Kasumi-1 (cell line): ENCODE data around the gene TMEM132C.

ENCODE experiments used
- DNase-seq, 2 experiments: peaks; one replicate each; lab custom pipeline; 2025; lab: John Stamatoyannopoulos, UW

TMEM132C gene

DNA sequence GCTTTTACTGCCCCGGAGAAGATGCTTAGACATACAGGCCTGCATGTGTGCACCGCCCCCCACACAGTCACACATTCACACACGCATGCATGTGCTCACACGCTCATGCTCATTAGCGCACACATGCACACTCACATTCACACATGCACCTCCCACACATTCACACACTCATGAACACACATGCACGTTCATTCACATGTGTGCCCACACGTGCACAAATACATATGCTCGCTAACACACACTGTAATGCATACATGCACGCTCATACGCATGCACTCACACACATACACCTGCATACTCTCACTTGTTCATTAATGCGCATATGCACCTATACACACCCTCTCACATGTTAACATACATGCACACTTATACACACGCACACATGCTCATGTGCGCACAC lies 21.9 kb downstream of the TMEM132C start:
- DNase-seq = no peak

DNA sequence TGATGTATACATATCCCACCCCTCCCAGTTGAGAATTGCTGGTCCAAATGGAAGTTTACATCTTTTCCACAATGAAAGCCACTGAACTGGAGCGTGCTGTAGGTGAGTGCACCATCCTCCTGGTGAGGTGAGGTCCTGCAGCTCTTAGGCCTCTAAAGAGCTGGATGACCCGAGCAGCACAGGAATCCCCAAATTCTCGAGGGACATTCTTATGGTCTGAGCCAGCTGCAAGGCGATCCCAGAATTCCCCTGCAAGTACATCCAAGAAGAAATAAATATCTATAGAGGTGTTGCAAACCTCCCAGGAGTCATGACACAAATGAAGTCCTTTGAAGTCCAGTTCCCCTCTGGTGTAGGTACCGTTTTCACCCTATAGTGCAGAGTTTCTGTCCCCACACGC lies 24.0 kb downstream of the TMEM132C start:
- DNase-seq = no peak

DNA sequence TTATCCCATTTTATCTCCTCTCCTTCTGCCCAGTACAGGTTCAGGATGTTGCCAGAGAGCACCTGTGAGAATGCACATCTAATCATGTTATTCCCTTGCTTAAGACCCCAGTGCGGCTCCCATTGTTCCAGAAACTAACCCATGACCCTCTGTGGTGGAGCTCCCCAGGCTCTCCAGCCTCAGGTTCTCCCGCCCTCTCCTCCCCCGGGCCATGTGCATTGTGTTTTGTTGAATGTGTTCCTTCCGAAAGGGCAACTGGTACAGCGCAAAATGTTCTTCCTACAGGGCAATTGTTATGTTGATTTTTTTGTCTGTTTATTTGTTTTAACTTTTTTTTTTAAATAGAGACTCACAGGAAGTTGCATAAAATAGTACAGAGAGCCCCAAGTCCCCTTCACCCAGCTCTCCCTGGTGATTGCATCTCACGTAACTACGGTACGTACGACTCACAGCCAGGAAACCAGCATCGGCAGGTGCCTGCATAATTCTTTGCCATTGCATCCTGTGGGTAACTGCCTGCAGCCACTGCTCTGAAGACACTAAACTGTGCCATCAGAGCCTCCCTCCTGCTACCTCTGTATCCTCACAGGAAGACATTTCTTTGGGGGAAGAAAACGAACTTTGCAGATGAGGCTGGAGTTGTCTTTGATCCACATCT lies 31.2 kb downstream of the TMEM132C start:
- DNase-seq = no peak

DNA sequence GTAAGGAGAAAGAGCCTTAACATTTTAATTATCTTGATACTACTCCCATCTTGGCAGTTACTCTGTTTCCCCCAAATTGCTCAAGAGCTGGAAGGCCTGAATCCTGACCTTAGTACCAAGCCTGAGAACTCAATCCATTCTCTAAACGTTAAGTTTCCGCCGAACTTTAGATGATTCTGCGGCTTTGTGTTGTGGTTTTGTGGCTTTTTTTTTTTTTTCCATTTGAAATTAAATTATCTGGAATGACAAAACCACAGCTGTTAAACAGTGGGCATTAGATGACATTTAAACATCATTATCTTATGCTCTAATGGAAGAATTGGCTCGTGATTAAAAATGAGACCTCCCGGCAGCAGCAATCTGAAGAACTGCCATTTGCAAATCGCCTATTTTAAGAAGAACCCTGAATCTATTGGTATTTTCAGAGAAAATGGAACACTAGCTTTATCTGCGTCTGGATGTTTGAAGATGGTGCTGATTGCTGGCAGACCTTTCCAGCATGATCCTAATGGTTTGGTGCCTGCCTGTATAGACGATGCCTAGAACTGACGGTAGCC lies 38.4 kb downstream of the TMEM132C start:
- DNase-seq = no peak

DNA sequence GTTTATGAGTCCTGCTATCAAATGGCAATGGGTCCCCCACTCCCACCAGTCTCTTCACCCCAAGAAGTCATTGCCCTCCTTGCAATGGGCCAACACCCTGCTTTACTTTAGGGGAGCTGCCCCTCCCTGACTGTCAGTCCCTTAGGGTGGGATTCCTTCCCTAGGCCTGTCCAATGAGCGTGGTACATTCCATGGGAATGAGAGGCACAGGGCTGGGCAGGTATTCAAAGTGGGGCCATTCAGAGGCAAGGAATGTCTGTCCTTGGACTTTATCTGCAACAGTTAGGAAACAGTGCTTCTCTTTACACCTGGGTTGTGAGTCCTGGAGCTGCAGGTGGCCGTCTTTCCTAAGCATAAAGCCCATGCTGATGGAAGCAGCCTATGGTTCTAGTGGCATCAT lies 40.8 kb downstream of the TMEM132C start:
- DNase-seq = no peak

DNA sequence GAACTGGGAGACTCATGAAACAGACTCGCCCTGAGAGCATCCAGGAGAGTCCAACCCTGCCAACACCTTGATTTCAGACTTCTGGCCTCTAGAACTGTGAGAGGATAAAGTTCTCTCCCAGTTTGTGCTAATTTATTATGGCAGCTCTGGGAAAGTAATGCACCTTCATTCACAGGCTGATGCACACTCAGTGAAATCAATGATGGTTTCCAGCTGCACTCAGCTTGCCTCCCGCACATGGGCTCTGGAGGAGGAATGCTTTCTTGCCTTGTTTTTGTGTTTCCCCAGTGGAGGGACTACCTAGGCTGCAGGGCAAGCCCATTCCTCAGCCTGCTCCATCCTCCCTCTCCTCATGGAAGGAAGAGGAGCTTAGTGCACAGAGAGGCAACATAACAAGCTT lies 45.7 kb downstream of the TMEM132C start:
- DNase-seq = no peak

DNA sequence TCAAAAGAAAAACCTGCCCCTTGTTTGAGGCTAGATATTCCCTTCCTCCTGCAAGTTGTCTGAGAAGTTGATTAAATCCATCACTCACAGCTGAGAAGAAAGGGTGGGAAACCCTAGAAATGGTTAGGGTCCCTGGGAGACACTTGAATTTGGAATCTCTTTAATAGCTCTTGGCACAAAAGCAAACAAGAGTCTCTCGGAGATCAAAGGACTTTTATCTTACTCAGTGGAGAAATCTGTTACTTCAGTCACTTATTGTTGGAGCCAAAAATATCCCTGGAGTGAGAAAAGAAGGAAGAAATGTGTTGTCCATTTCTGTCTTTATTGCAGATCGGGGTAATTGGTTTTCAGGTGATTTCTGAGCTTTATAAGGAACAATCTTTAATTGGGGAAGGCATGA lies 47.0 kb downstream of the TMEM132C start:
- no peak for DNase-seq

DNA sequence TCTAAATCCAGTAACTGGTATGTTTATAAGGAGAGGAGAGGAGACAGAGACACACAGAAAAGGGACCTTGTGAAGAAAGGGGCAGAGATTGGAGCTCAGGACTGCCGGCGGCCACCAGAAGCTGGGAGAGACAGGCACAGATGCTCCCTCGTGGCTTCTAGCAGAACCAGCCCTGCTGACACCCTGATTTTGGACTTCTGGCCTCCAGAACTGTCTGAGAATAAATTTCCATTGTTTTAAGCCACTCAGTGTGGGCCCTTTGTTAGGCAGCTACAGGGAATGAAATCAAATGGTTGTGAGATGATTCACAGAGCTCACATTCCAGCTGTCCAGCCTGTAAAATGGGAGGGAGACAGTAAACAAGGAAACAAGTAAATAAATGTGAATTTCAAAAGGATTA lies 47.6 kb downstream of the TMEM132C start:
- no peak for DNase-seq

DNA sequence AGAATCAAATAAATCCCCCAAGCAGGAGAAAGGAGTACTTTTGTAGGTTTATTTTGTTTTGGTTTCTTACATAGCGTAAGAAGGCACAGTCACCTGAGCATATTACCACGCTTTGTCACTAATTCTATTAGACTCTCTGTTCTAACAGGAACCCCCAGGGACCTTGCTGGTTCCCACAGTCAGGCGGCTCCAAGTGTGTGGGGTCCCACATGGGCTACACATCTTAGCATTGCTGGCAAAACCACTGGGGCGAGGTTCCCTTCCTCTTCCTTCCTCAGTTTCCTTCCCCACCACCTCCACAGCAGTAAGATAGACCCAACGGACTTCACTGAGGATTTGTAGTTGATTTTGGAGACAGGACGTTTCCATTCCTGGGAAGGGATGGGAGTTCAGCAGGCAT lies 49.1 kb downstream of the TMEM132C start:
- DNase-seq = no peak

DNA sequence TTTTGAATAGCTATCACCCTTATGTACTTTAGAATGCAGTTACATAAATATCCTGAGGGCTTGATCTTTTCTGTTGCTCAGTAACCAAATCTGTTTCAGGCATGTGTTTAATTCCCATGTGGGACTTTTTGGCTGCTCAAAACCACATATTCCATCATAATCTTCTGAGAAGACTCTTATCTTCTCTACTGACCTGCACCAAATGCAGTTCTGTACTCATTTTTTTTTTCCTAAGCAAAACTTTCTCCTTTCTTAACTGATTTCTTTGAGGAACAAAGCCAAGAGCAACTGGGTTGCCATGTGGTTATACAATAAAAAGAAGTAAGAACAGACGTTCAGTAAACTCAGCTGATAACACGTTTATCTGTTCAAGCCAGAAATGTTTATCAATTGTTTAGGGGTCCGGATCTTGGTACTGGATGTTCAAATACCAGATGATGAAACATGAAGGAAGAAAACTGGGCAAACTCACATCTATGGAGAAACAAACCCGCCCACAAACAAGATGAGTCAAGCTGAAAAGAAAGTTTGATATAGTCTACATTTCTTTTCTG lies 50.1 kb downstream of the TMEM132C start:
- DNase-seq = no peak

DNA sequence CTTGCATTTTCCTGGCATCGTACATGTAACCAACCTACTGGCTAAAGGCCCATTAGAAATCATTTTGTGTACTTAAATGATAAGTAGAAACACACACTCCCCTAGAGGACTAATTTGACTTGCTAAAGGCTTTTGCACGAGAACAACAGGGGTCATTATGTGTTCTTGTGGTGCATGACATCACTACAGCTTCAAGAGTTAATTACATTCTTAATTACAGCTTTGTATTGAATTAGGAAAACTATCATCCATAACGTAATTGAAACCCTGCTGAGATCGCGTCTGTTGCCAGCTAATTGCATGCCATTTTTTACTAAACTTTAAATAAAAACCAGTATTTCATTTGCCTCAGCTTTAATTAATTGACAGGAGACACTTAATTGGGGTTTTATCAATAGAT lies 51.4 kb downstream of the TMEM132C start:
- no peak for DNase-seq

DNA sequence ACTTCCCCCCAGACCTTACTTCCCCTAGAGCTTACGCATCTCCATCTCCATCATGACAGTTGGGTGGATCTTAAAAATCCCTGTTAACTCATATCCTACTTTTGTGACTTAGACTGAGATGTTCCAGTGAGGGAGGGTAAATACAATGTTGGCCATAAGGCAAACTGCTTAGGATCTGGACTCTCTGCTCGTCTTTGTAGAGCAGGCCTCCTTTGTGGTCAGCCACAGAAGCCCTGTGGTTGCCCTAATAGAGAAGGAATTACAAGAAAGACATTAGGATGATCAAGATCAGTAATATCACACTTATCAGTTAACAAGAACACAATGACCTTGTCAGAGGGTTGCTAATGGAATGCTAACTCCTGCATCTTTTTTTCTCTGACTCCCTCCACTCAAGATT lies 52.0 kb downstream of the TMEM132C start:
- DNase-seq = no peak

DNA sequence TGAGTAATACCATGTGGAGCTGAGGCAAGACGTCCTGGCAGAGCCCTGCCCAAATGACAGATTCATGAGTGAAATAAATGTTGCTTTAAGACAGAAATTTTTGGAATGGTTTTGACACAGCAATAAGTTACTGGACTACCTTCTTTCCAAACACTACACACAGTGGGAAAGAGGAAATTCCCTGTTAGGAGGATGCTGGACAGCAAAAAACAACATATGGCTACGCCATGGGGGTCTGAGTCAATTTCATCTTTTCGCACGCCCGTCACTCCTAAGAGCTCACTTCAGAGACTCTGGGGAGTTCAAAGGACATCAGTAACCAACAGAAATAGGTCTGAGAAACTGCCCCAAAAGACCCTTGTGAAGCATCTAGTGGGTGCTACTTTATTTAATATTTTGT lies 55.4 kb downstream of the TMEM132C start:
- DNase-seq = no peak

DNA sequence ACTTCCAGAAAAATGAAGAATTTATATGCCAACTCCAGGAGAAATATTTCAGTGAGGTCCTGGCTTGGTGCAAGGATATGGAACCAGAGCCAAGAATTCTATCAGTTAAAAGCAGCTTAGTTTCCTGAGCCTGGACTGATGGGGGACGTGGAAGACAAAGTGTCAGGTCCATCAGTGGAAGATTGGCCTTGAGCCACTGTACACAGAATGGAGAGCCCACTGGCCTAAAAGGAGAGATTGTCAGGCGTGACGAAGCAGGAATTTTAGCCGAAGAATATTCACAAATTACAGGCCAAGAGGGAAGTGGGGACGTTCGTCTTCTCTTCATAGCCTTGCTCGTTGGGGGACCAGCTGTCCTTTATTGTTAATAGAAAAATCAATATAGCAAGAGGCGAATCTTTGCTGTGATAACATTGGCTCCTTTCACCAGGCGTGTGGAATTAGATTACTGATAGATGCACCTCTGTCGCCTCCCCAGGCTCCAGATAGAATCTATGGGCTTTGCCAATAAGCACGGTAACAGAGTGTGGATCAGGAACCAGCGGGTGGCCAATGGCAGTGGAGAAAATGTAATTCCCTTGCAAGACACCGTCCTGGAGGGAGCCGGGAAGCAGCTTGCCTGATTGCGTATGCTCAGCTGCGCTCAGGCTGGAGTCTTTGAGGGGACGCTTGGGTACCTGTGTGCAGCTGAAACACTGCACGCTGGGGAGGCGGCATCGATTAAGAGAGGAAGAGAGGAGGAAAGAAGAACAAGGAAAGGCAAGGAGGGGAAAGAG lies 56.4 kb downstream of the TMEM132C start:
- DNase-seq = no peak

DNA sequence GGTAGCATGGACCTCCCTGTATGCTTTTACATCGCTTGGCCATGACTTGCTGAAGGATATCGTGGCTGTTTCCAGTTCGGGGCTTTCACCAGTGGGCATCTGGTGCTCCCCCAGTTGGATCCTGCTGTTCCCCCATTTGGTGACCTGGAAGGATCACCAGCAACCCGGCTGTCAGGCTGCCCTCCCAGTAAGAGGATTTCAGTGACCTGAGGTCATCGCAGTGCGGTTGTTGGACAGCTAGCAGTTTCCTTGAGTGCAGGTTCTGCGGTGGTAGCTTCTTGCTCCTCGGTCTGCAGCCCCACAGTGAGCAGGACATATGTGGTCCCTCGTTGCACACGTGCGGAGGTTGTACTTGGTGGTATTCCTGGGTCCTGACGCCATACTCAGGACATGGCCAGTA lies 58.7 kb downstream of the TMEM132C start:
- no peak for DNase-seq

DNA sequence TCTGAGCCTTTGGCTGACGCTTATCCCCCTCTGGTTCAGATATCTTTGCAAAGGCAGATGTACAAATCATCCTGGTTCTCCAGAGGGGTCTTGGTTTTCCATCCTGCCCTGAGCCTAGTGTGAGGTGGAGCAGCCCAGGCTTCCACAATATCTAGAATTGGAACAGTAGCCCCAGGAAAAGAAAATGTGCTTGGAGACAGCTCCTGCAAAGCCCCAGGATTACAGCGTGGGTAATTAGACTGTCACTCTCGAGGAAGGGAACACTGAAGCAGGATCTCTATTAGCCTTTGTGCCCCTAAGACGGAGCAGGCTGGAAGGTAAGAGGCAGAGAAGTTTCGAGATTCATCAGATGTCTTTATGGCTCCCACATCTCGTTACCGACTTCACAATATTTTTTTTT lies 59.4 kb downstream of the TMEM132C start:
- no peak for DNase-seq

DNA sequence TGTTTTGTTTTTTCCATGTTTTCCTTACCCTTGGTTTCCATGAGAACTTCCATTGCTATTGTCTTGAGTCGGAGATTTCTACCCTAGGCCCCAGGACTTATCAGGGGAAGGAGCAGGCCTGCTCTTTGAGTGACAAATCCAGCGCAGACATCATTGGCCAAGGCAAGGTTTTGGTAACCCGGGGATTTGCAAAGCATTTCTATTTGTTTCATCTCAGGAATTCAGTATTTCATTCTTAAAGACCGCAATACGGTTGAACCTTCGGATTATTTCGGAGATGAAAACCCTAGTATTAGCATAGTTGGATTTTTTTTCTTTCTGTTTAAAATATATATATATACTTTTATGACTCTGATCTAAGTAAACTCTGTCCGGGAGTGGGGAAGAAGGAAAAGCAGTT lies 62.0 kb downstream of the TMEM132C start:
- DNase-seq = no peak

DNA sequence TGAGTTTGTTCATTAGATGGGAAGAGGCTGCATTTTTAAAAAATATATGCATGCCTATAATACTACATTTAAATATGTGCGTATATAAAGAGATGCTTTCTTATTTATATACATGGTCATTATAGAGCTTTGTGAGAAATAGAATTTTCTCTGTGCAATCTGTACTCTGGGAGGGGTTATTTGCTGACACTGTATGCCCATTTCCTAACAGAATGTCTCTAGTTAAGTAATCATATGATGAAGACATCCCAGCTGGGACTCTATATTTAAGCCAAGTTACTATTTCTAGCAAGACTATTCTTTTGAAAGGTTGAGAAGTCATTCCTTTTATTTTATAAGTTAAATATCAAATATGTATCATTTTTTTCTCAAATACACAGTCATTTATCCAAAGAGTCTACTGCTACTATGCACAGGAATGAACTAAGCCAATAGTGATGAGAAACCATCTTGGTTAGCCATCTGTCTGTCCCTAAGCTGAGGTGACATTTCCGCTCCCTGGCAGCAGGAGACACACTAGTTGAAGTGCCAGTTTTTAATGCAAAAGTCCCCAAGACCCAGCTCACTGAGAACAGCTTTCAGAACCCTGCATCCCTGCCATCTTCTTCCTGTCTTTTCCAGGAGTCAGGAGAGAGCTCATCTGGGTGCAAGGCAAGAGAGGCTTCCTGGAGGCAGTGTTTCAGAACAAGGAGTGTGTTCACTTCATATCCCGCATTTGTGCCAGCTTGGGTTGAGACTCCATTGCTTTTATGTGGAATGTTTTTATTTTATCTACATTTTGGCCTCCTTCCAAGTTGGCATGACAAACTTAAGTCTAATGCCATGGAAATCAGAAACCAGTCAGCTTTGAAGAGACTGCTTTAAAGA lies 69.5 kb downstream of the TMEM132C start:
- no peak for DNase-seq

DNA sequence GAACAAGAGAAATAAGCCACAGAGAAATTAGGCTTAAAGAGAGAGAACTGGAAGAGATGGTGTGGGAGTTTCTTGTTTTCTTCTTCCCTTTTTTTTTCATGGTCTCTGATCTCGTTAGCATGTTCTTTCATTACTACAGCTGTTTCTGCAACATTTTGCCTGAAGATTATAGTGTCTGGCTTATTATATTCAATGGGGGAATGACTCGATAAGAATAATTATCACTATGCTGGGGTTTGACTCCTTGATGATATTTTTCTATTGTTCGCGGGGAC lies 70.0 kb downstream of the TMEM132C start:
- no peak for DNase-seq

DNA sequence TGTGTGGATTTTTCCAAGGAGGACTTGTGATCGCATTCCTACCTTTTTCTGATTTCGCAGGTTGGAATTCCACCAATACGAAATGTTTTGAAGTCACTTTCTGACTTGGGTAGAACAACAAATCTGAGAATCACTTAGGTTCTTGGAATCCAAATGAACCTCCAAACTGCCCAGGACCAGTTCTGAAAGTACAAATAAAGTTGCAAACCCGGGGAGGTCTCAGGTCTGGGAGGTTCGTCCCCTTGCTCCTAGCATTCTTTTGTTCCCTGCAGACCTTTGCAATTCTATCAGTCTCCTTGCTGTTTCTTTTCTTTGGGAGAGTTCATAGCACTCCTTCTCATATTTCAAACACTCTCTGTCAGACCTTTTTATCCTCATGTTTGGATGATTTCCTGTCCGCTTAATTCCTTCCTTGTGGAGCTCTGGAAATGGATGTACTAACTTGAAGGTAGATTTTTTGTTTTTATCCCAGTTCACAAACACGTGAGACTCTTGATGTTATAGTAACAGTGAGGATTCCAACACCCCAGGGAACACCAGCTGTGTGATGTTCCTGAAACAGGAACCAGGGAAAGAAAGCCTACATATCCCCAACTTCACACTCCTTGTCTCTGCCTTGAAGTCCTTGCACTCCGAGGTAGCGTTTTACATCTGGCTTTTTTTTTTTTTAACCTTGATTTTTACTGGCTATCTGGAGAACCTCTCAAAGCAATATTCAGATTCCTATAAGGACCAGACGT lies 70.6 kb downstream of the TMEM132C start:
- DNase-seq = no peak

DNA sequence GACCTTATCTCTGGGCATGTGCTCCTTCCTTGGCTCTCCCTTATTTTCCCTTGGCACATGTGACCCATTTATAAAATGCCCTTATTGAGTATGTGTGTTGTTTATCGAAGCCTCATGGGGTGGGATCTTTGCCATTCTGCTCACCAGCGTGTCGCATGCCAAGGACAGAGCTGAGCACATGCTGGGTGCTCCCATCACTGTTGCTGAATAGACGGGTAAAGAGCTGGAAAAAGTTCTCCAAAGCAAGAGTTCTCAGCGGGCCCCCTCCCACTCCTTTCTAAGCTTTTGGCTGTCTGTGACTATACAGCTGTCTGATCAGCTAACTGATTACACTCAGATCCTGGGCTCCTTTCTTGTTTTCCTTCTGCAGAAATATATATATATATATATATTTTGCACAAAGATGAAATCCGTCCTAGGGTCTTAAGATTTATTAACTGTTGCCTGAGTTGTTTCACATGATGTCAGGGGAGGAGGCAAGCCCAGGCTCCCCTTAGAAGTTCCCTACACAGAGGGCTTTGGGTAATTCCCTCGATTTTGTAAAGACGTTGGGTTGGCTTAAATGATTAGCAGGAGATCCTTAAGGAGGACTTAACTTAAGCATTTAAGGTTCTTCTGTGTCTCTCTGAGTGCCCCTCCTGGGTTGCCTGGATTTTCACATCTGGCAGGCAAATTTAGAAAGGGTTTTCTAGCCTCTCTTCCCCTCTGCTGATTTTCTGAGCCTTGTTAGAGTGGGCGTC lies 71.6 kb downstream of the TMEM132C start:
- DNase-seq = no peak
